IMR-90 (cell line): ENCODE measurements around the gene CDC40. TPM values are rescaled to one million over a fixed set of nuclear protein-coding genes. Genes with fewer than 3 reads are reported as not detected.
A peak's percentile ranks its signal among the peaks of the same experiment; 100 is the strongest.

Experiments
- ATAC-seq: fragments of 200-7000 bp; cut with Tn5 transposase; 2 replicates; pipeline ENCODE4 v1.9.1; 2020; ENCODE audit warnings: low read depth, mild to moderate bottlenecking, moderate library complexity
- BruUV-seq: library from RNA; stranded (reverse); fragments of 400-500 nt; replicated peaks from 2 replicates; lab custom pipeline; 2021; lab: Mats Ljungman, UMichigan
- CTCF ChIA-PET: fragments of 300-600 bp; formaldehyde crosslinking; extraction: SDS; loops from one replicate; lab custom pipeline; 2021; ENCODE audit warnings: antibody characterized with exemption; lab: Yijun Ruan, JAX
- POLR2A ChIA-PET: fragments of 300-600 bp; sonication (Branson Sonifier 250); formaldehyde crosslinking; loops from one replicate; lab custom pipeline; 2022; ENCODE audit warnings: antibody characterized with exemption; ENCODE audit not compliant: unreplicated experiment; lab: Charles Lee
- DNase-seq: peaks from one replicate; pipeline ENCODE4 v3.0.0; 2013
- H2AFZ ChIP-seq: replicated peaks from 2 replicates; pipeline ENCODE3; 2013; ENCODE audit warnings: low read length, mild to moderate bottlenecking; ENCODE audit not compliant: poor library complexity
- H2AK5ac ChIP-seq: 2 replicates; pipeline ENCODE4 v1.6.1; 2013; ENCODE audit warnings: low read depth, low read length, inconsistent platforms
- H2AK9ac ChIP-seq: replicated peaks from 2 replicates; pipeline ENCODE3; 2013; ENCODE audit warnings: mild to moderate bottlenecking, low read depth, low read length, moderate library complexity; ENCODE audit not compliant: poor library complexity
- H2BK120ac ChIP-seq: 2 replicates; pipeline ENCODE4 v1.6.1; 2013; ENCODE audit warnings: low read depth, low read length, inconsistent platforms
- H2BK15ac ChIP-seq: 3 replicates; pipeline ENCODE4 v1.6.1; 2013; ENCODE audit warnings: low read depth, low read length, inconsistent platforms
- H2BK20ac ChIP-seq: 2 replicates; pipeline ENCODE4 v1.6.1; 2013; ENCODE audit warnings: low read depth, mild to moderate bottlenecking, inconsistent platforms, low read length, moderate library complexity
- H2BK5ac ChIP-seq: 2 replicates; pipeline ENCODE4 v1.6.1; 2013; ENCODE audit warnings: mild to moderate bottlenecking, low read depth, low read length, inconsistent platforms; ENCODE audit not compliant: poor library complexity, severe bottlenecking
- H3K14ac ChIP-seq: replicated peaks from 2 replicates; pipeline ENCODE4 v1.6.1; 2013; ENCODE audit warnings: low read depth, low read length, inconsistent platforms
- H3K18ac ChIP-seq: 2 replicates; pipeline ENCODE4 v1.6.1; 2013; ENCODE audit warnings: low read depth, low read length, control low read depth
- H3K23ac ChIP-seq: 2 replicates; pipeline ENCODE4 v1.6.1; 2013; ENCODE audit warnings: low read depth, low read length, inconsistent platforms
- H3K27ac ChIP-seq: 2 replicates; pipeline ENCODE4 v1.5.1; 2013; ENCODE audit warnings: mild to moderate bottlenecking, control low read depth, low read length; ENCODE audit not compliant: insufficient read depth
- H3K27me3 ChIP-seq: 2 replicates; pipeline ENCODE4 v1.6.1; 2013; ENCODE audit warnings: low read length; ENCODE audit not compliant: control insufficient read depth, insufficient read depth
- H3K36me3 ChIP-seq: 2 replicates; pipeline ENCODE4 v1.6.1; 2013; ENCODE audit warnings: low read length, mixed read lengths; ENCODE audit not compliant: control insufficient read depth, insufficient read depth
- H3K4ac ChIP-seq: 2 replicates; pipeline ENCODE4 v1.6.1; 2013; ENCODE audit warnings: low read depth, low read length, inconsistent platforms
- H3K4me1 ChIP-seq: 2 replicates; pipeline ENCODE4 v1.6.1; 2013; ENCODE audit warnings: low read length, mixed read lengths; ENCODE audit not compliant: control insufficient read depth, insufficient read depth
- H3K4me2 ChIP-seq: 2 replicates; pipeline ENCODE4 v1.6.1; 2013; ENCODE audit warnings: low read depth, mild to moderate bottlenecking, control low read depth, low read length, moderate library complexity
- H3K4me3 ChIP-seq: 2 replicates; pipeline ENCODE4 v1.5.1; 2013; ENCODE audit warnings: low read depth, mild to moderate bottlenecking, control low read depth, low read length, moderate library complexity; ENCODE audit not compliant: insufficient read depth
- H3K56ac ChIP-seq: 2 replicates; pipeline ENCODE4 v1.6.1; 2013; ENCODE audit warnings: low read length, inconsistent platforms; ENCODE audit not compliant: insufficient read depth; ENCODE audit errors: extremely low read depth
- H3K79me1 ChIP-seq, 2 experiments: 2 replicates each; pipeline ENCODE4 v1.6.1; 2013; ENCODE audit warnings: low read length in 2 of 2, inconsistent platforms in 1 of 2, low read depth in 1 of 2
- H3K9ac ChIP-seq: 2 replicates; pipeline ENCODE4 v1.6.1; 2013; ENCODE audit warnings: low read depth, low read length, control low read depth
- H3K9me1 ChIP-seq: 2 replicates; pipeline ENCODE4 v1.6.1; 2013; ENCODE audit warnings: low read length, inconsistent platforms; ENCODE audit not compliant: insufficient read depth
- H3K9me3 ChIP-seq: 2 replicates; pipeline ENCODE4 v1.6.1; 2013; ENCODE audit warnings: low read length; ENCODE audit not compliant: control insufficient read depth, insufficient read depth
- H4K20me1 ChIP-seq: 2 replicates; pipeline ENCODE4 v1.6.1; 2013; ENCODE audit warnings: low read length, inconsistent platforms; ENCODE audit not compliant: insufficient read depth
- H4K5ac ChIP-seq: 2 replicates; pipeline ENCODE4 v1.6.1; 2013; ENCODE audit warnings: mild to moderate bottlenecking, low read depth, low read length, control low read depth
- H4K8ac ChIP-seq, 2 experiments: 2 replicates each; pipeline ENCODE4 v1.6.1; 2013; ENCODE audit warnings: low read depth in 2 of 2, low read length in 2 of 2, control low read depth in 1 of 2, inconsistent platforms in 1 of 2
- H4K91ac ChIP-seq: 2 replicates; pipeline ENCODE4 v1.6.1; 2013; ENCODE audit warnings: low read depth, low read length, inconsistent platforms; ENCODE audit not compliant: insufficient read depth
- BHLHE40 ChIP-seq: fragments of 150-350 bp; IDR thresholded peaks from 2 replicates; pipeline ENCODE4 v1.6.1; 2016; ENCODE audit warnings: mild to moderate bottlenecking, low read depth, low read length
- CEBPB ChIP-seq: IDR thresholded peaks from 2 replicates; pipeline ENCODE4 v1.6.1; 2012; ENCODE audit warnings: low read depth, low read length, improper control_type of control experiment
- CHD1 ChIP-seq: IDR thresholded peaks from 2 replicates; pipeline ENCODE4 v1.6.1; 2012; ENCODE audit warnings: low read depth, low read length, improper control_type of control experiment
- FOS ChIP-seq: fragments of 150-350 bp; IDR thresholded peaks from 2 replicates; pipeline ENCODE4 v1.6.1; 2016; ENCODE audit warnings: low read depth, low read length
- MAFK ChIP-seq: IDR thresholded peaks from 2 replicates; pipeline ENCODE4 v1.6.1; 2012; ENCODE audit warnings: low read depth, low read length, improper control_type of control experiment
- MAZ ChIP-seq: IDR thresholded peaks from 2 replicates; pipeline ENCODE4 v1.6.1; 2012; ENCODE audit warnings: low read depth, mild to moderate bottlenecking, low read length, improper control_type of control experiment, moderate library complexity, borderline replicate concordance
- MXI1 ChIP-seq: IDR thresholded peaks from 2 replicates; pipeline ENCODE4 v1.6.1; 2012; ENCODE audit warnings: low read depth, mild to moderate bottlenecking, low read length, moderate library complexity, borderline replicate concordance
- NFE2L2 ChIP-seq: fragments of 150-350 bp; IDR thresholded peaks from 2 replicates; pipeline ENCODE4 v1.6.1; 2016; ENCODE audit warnings: low read depth, mild to moderate bottlenecking, low read length
- POLR2A ChIP-seq: IDR thresholded peaks from 2 replicates; pipeline ENCODE4 v1.6.1; 2012; ENCODE audit warnings: mild to moderate bottlenecking, low read depth, low read length
- RAD21 ChIP-seq: IDR thresholded peaks from 2 replicates; pipeline ENCODE4 v1.6.1; 2012; ENCODE audit warnings: low read length, improper control_type of control experiment
- RCOR1 ChIP-seq: IDR thresholded peaks from 2 replicates; pipeline ENCODE4 v1.6.1; 2012; ENCODE audit warnings: mild to moderate bottlenecking, low read length, improper control_type of control experiment; ENCODE audit not compliant: insufficient replicate concordance
- RFX5 ChIP-seq: IDR thresholded peaks from 2 replicates; pipeline ENCODE4 v1.8.0; 2012; ENCODE audit warnings: low read depth, mild to moderate bottlenecking, low read length, moderate library complexity
- SMC3 ChIP-seq: fragments of 150-350 bp; IDR thresholded peaks from 2 replicates; pipeline ENCODE4 v1.6.1; 2016; ENCODE audit warnings: low read depth, mild to moderate bottlenecking, antibody characterized with exemption, low read length, moderate library complexity
- WGBS, 2 experiments: methylation state at CpG; one replicate each; pipeline versions ENCODE4 v1.1.5 to v1.1.7; 2013; ENCODE audit warnings: missing lambda C conversion rate in 2 of 2; ENCODE audit not compliant: insufficient read length in 1 of 2; ENCODE audit errors: extremely low coverage in 2 of 2; 5-methylcytosine and 5-hydroxymethylcytosine counted together
- dilution Hi-C: fragments of 300-500 bp; cut with HindIII; formaldehyde crosslinking; loops from one replicate; pipeline ENCODE4 v1.14.3; 2018; ENCODE audit warnings: low sequenced_read_pairs; ENCODE audit not compliant: unreplicated experiment
- in situ Hi-C: fragments of 300-500 bp; cut with MboI; formaldehyde crosslinking; loops from 3 replicates; pipeline ENCODE4 v1.14.3; 2019; ENCODE audit warnings: low sequenced_read_pairs, inconsistent platforms, mixed read lengths
- intact Hi-C: fragments of 100-400 bp; cut with micrococcal nuclease; formaldehyde crosslinking; loops from 2 replicates; pipeline ENCODE4 v1.10.0; 2022
- polyA plus RNA-seq, 3 experiments: library from polyadenylated mRNA; depleted of rRNA; stranded (reverse); fragments of >200 nt; gene quantifications; 2 replicates each; pipeline ENCODE4 v1.2.3, GENCODE V29; 2012; ENCODE audit warnings: low replicate concordance in 1 of 3
- total RNA-seq: library from RNA; depleted of rRNA; stranded (reverse); fragments of >200 nt; gene quantifications from 2 replicates; pipeline ENCODE4 v1.2.3, GENCODE V29; 2012
- TF ChIP-seq, protein P1 (sequence below): fragments of 150-350 bp; IDR thresholded peaks from 2 replicates; pipeline ENCODE4 v1.6.1; 2016; ENCODE audit warnings: low read depth, mild to moderate bottlenecking, low read length, moderate library complexity, borderline replicate concordance
- TF ChIP-seq, protein P2 (sequence below): conservative IDR thresholded peaks from 2 replicates; pipeline ENCODE4 v1.5.1; 2012; ENCODE audit warnings: mild to moderate bottlenecking, low read depth, low read length, improper control_type of control experiment
- TF ChIP-seq, protein P3 (sequence below): fragments of 150-350 bp; IDR thresholded peaks from 2 replicates; pipeline ENCODE4 v1.6.1; 2017; ENCODE audit warnings: mild to moderate bottlenecking, antibody characterized with exemption, low read length, low read depth

CDC40 gene
- total and polyA plus RNA-seq, 2 of the 4 experiments (the other 2 are of a cell fraction): 7.0 to 16.8 TPM

DNA sequence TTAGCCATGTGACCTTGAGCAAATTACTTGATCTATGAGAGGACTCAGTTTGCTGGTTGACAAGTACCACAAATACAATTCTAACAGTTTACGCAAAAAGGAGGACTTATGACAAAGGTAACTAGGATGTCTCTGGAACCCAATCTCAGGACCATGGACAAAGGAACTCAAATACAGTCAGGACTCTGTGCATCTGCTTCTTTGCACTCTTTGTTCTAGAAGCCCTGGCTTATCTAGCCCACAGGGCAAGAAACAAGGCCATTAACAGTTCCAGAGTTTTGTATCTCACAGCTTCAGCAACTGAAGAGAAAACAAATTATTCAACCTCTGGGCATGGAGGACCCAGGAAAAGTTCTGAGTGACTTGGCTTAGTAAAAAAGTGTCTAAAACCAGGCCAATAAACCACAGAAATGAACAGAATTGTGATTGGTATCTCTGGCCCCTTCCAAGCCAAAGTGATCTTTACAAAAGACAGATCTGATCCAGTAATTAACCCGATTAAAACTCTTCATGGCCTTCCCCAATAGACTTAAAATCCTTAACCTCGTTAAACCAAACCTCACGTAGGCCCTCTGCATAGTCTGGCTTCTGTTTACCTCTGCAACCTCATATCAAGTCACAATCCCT is 6.6 kb upstream of the CDC40 start:
- H3K9me3 ChIP-seq: no peaks in the 10 kb centered on the region
- H3K14ac ChIP-seq: no peak overlapping the region
- H3K56ac ChIP-seq: no peak overlapping the region
- H3K4ac ChIP-seq: no peak overlapping the region
- no peak overlapping the region for H3K4me2 ChIP-seq
- H4K8ac ChIP-seq: no peak overlapping the region
- H2AFZ ChIP-seq: no peak overlapping the region
- dilution Hi-C loops (no loop called here), in situ Hi-C loops (no loop called here), intact Hi-C loops (no loop called here)
- ChIA-PET POLR2A (no interaction called here), CTCF (no interaction called here)
- H2BK5ac ChIP-seq: no peak overlapping the region
- 90% methylated on average over 2 of the region's 4 CpGs; no CpG with 5 or more reads in 1 of the 2 experiments for WGBS, 2 experiments
- H2BK20ac ChIP-seq: no peak overlapping the region
- H3K18ac ChIP-seq: no peak overlapping the region
- no peak overlapping the region for H4K5ac ChIP-seq
- H4K91ac ChIP-seq: no peak overlapping the region
- no peak overlapping the region for H2AK5ac ChIP-seq
- no peaks in the 10 kb centered on the region for H3K9me1 ChIP-seq
- TF ChIP-seq, protein P1, sequence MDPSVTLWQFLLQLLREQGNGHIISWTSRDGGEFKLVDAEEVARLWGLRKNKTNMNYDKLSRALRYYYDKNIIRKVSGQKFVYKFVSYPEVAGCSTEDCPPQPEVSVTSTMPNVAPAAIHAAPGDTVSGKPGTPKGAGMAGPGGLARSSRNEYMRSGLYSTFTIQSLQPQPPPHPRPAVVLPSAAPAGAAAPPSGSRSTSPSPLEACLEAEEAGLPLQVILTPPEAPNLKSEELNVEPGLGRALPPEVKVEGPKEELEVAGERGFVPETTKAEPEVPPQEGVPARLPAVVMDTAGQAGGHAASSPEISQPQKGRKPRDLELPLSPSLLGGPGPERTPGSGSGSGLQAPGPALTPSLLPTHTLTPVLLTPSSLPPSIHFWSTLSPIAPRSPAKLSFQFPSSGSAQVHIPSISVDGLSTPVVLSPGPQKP: no peak
- TF ChIP-seq CHD1 (no peak), MXI1 (no peak), CEBPB (no peak), MAZ (no peak), SMC3 (no peak), MAFK (no peak), RCOR1 (no peak), RAD21 (no peak), NFE2L2 (no peak), RFX5 (no peak), FOS (no peak), BHLHE40 (no peak), POLR2A (no peak)
- TF ChIP-seq, protein P2, sequence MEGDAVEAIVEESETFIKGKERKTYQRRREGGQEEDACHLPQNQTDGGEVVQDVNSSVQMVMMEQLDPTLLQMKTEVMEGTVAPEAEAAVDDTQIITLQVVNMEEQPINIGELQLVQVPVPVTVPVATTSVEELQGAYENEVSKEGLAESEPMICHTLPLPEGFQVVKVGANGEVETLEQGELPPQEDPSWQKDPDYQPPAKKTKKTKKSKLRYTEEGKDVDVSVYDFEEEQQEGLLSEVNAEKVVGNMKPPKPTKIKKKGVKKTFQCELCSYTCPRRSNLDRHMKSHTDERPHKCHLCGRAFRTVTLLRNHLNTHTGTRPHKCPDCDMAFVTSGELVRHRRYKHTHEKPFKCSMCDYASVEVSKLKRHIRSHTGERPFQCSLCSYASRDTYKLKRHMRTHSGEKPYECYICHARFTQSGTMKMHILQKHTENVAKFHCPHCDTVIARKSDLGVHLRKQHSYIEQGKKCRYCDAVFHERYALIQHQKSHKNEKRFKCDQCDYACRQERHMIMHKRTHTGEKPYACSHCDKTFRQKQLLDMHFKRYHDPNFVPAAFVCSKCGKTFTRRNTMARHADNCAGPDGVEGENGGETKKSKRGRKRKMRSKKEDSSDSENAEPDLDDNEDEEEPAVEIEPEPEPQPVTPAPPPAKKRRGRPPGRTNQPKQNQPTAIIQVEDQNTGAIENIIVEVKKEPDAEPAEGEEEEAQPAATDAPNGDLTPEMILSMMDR: no peak
- TF ChIP-seq, protein P3, sequence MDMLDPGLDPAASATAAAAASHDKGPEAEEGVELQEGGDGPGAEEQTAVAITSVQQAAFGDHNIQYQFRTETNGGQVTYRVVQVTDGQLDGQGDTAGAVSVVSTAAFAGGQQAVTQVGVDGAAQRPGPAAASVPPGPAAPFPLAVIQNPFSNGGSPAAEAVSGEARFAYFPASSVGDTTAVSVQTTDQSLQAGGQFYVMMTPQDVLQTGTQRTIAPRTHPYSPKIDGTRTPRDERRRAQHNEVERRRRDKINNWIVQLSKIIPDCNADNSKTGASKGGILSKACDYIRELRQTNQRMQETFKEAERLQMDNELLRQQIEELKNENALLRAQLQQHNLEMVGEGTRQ: no peak
- no peaks in the 10 kb centered on the region for H3K27me3 ChIP-seq
- ATAC-seq (0 out of 2 replicates have a peak, but pooled peaks have one; percentile 17), DNase-seq (peak; percentile 1)
- no peak overlapping the region for H3K27ac ChIP-seq
- H2AK9ac ChIP-seq: no peak overlapping the region
- no peak overlapping the region for H3K23ac ChIP-seq
- H3K36me3 ChIP-seq: no peaks in the 10 kb centered on the region
- no peak overlapping the region for H3K4me3 ChIP-seq
- H4K20me1 ChIP-seq: peaks cover 14% of the 10 kb centered on the region; the same call in 1 of the 2 replicates
- H3K9ac ChIP-seq: no peak overlapping the region
- peaks cover 10 to 12% of the 10 kb centered on the region in 2 experiments; a peak in 3 of 4 replicates for H3K79me1 ChIP-seq
- H2BK15ac ChIP-seq: no peak overlapping the region
- BruUV-seq: no TSS peak
- H2BK120ac ChIP-seq: no peak overlapping the region
- no peaks in the 10 kb centered on the region for H3K4me1 ChIP-seq
